Caco-2 (cell line): ENCODE data around the gene FAT1. TPM values are rescaled to one million over a fixed set of nuclear protein-coding genes. Genes with fewer than 3 reads are reported as not detected.

Experiments used
- BruUV-seq: library from RNA; stranded (reverse); fragments of 400-500 nt; replicated peaks from 2 replicates; lab custom pipeline; 2021; lab: Mats Ljungman, UMichigan
- CTCF ChIA-PET: fragments of 300-600 bp; sonication (Branson Sonifier 250); formaldehyde crosslinking; loops from one replicate; lab custom pipeline; 2022; ENCODE audit warnings: antibody characterized with exemption; lab: Charles Lee
- POLR2A ChIA-PET: fragments of 300-600 bp; sonication (Branson Sonifier 250); formaldehyde crosslinking; loops from one replicate; lab custom pipeline; 2022; ENCODE audit warnings: antibody characterized with exemption; lab: Charles Lee
- DNase-seq, 2 experiments: peaks; one replicate each; pipeline versions ENCODE4 v3.0.0 to v3.0.0-alpha.2; 2020 to 2022
- H3K27me3 ChIP-seq: replicated peaks from 2 replicates; pipeline ENCODE4 v1.6.0; 2011; ENCODE audit warnings: low read length; ENCODE audit not compliant: control insufficient read depth, insufficient read depth
- H3K36me3 ChIP-seq: 2 replicates; pipeline ENCODE4 v1.5.1; 2011; ENCODE audit warnings: low read length; ENCODE audit not compliant: control insufficient read depth, insufficient read depth
- H3K4me1 ChIP-seq: fragments of 250-450 bp; sonication (Bioruptor Pico); 2 replicates; pipeline ENCODE4 v1.5.1; 2020; ENCODE audit warnings: mild to moderate bottlenecking
- H3K4me3 ChIP-seq: 2 replicates; pipeline ENCODE4 v1.5.1; 2011; ENCODE audit warnings: low read depth, mild to moderate bottlenecking, control low read depth, low read length
- H3K9me3 ChIP-seq: fragments of 250-450 bp; sonication (Bioruptor Pico); 2 replicates; pipeline ENCODE4 v1.5.1; 2020; ENCODE audit warnings: mild to moderate bottlenecking, moderate library complexity
- H3K27ac Mint-ChIP-seq: one replicate; pipeline ENCODE4 v1.8.0; 2022; ENCODE audit warnings: mixed read lengths; ENCODE audit not compliant: unreplicated experiment
- H3K27me3 Mint-ChIP-seq: one replicate; pipeline ENCODE4 v1.8.0; 2022; ENCODE audit warnings: mixed read lengths; ENCODE audit not compliant: insufficient read depth, unreplicated experiment
- H3K36me3 Mint-ChIP-seq: one replicate; pipeline ENCODE4 v1.8.0; 2022; ENCODE audit warnings: mild to moderate bottlenecking, mixed read lengths; ENCODE audit not compliant: insufficient read depth, unreplicated experiment
- H3K4me1 Mint-ChIP-seq: one replicate; pipeline ENCODE4 v1.8.0; 2022; ENCODE audit warnings: low read depth, mixed read lengths; ENCODE audit not compliant: unreplicated experiment
- H3K4me3 Mint-ChIP-seq: one replicate; pipeline ENCODE4 v1.8.0; 2022; ENCODE audit warnings: mild to moderate bottlenecking, moderate library complexity, mixed read lengths; ENCODE audit not compliant: unreplicated experiment
- H3K9me3 Mint-ChIP-seq: one replicate; pipeline ENCODE4 v1.8.0; 2022; ENCODE audit warnings: mixed read lengths; ENCODE audit not compliant: unreplicated experiment
- CTCF ChIP-seq, 2 experiments: fragments of 200-600 bp in 1 of 2; IDR thresholded peaks; 1 replicate in 1 of 2; 2 replicates in 1 of 2; pipeline versions ENCODE4 v1.5.1 to v1.8.0; 2011 to 2022; ENCODE audit warnings: antibody characterized with exemption in 1 of 2, control low read depth in 1 of 2, inconsistent platforms in 1 of 2, low read depth in 1 of 2, low read length in 1 of 2, mild to moderate bottlenecking in 1 of 2, moderate library complexity in 1 of 2; ENCODE audit not compliant: insufficient read depth in 1 of 2, severe bottlenecking in 1 of 2, unreplicated experiment in 1 of 2
- intact Hi-C: fragments of 100-400 bp; cut with micrococcal nuclease; formaldehyde crosslinking; loops from one replicate; pipeline ENCODE4 v1.10.0; 2022; ENCODE audit not compliant: unreplicated experiment
- total RNA-seq: library from RNA; stranded (reverse); gene quantifications from 2 replicates; pipeline ENCODE4 v1.2.3, GENCODE V29; 2022

FAT1 gene
- total RNA-seq, 1 experiment from 2014 or later = 135 TPM

GRCh38 chr4:186695392-186695791 is 28.3 kb downstream of the FAT1 start:
- H3K9me3 Mint-ChIP-seq = peaks cover 13% of the 10 kb centered on the region
- ChIA-PET CTCF (no interaction called here), POLR2A (no interaction called here)
- Histone ChIP-seq H3K4me1 (peaks cover 22% of the 10 kb centered on the region), H3K27me3 (no peaks in the 10 kb centered on the region), H3K36me3 (no peaks in the 10 kb centered on the region; the same call in none of the 2 replicates), H3K9me3 (no peaks in the 10 kb centered on the region), H3K4me3 (no peak overlapping the region)
- no peak for TF ChIP-seq CTCF (IDR thresholded peaks at IDR 0.05; ENCODE audit: insufficient read depth in 1 of 2, low read depth in 1 of 2, low read length in 1 of 2, severe bottlenecking in 1 of 2, unreplicated experiment in 1 of 2)
- no peaks in the 10 kb centered on the region for H3K27me3 Mint-ChIP-seq
- no TSS peak for BruUV-seq
- no peak overlapping the region for H3K4me3 Mint-ChIP-seq
- peaks cover 28% of the 10 kb centered on the region for H3K4me1 Mint-ChIP-seq
- DNase-seq = no peak
- no peak overlapping the region for H3K27ac Mint-ChIP-seq
- intact Hi-C loops = no loop called here
- peaks cover 48% of the 10 kb centered on the region for H3K36me3 Mint-ChIP-seq

DNA sequence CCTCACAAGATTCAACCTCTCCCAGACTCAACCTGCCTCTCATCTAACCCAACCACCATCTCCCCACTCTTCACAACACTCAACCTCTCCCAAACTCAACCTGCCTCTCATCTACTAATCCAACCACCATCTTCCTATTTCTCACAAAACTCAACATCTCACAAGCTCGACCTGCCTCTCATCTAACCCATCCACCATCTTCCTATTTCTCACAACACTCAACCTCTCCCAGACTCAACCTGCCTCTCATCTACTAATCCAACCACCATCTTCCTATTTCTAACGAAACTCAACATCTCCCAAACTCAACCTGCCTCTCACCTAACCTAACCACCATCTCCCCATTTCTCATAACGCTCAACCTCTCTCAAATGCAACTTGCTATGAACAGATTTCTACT is 29.8 kb downstream of the FAT1 start:
- intact Hi-C loops = no loop called here
- H3K27ac Mint-ChIP-seq = no peak overlapping the region
- H3K27me3 Mint-ChIP-seq = no peaks in the 10 kb centered on the region
- Histone ChIP-seq H3K4me3 (no peak overlapping the region), H3K4me1 (peaks cover 23% of the 10 kb centered on the region), H3K27me3 (no peaks in the 10 kb centered on the region), H3K9me3 (no peaks in the 10 kb centered on the region), H3K36me3 (no peaks in the 10 kb centered on the region; the same call in 1 of the 2 replicates)
- peaks cover 35% of the 10 kb centered on the region for H3K4me1 Mint-ChIP-seq
- no peak for TF ChIP-seq CTCF (IDR thresholded peaks at IDR 0.05; ENCODE audit: insufficient read depth in 1 of 2, low read depth in 1 of 2, low read length in 1 of 2, severe bottlenecking in 1 of 2, unreplicated experiment in 1 of 2)
- H3K4me3 Mint-ChIP-seq = no peak overlapping the region
- DNase-seq = no peak
- CTCF ChIA-PET = interaction anchor here (0.7 kb wide), 1 partner anchor 28 kb away, joined by 3 read pairs; no protein-coding TSS in a partner anchor
- no TSS peak for BruUV-seq
- peaks cover 13% of the 10 kb centered on the region for H3K9me3 Mint-ChIP-seq
- POLR2A ChIA-PET = no interaction called here
- peaks cover 41% of the 10 kb centered on the region for H3K36me3 Mint-ChIP-seq

- no TSS peak for BruUV-seq
- H3K9me3 Mint-ChIP-seq = peaks cover 13% of the 10 kb centered on the region
- intact Hi-C loops = no loop called here
- POLR2A ChIA-PET = no interaction called here
- TF ChIP-seq CTCF (IDR thresholded peaks at IDR 0.05; ENCODE audit: insufficient read depth in 1 of 2, low read depth in 1 of 2, low read length in 1 of 2, severe bottlenecking in 1 of 2, unreplicated experiment in 1 of 2) = no peak
- no peaks in the 10 kb centered on the region for H3K36me3 ChIP-seq
- H3K4me1 ChIP-seq = peaks cover 23% of the 10 kb centered on the region
- no peak overlapping the region for H3K4me3 ChIP-seq
- DNase-seq = no peak
- H3K27me3 ChIP-seq = no peaks in the 10 kb centered on the region
- H3K4me3 Mint-ChIP-seq = no peak overlapping the region
- peaks cover 35% of the 10 kb centered on the region for H3K4me1 Mint-ChIP-seq
- H3K27me3 Mint-ChIP-seq = no peaks in the 10 kb centered on the region
- H3K9me3 ChIP-seq = no peaks in the 10 kb centered on the region
- CTCF ChIA-PET = interaction anchor here (0.7 kb wide), 1 partner anchor 27 kb away, joined by 3 read pairs; no protein-coding TSS in a partner anchor
- no peak overlapping the region for H3K27ac Mint-ChIP-seq
- peaks cover 39% of the 10 kb centered on the region for H3K36me3 Mint-ChIP-seq
These were observed 30.4 kb downstream of the FAT1 start for GRCh38 chr4:186693159-186693815.
